Measurements from ENCODE around the gene FAM9B. TPM values are rescaled to one million over a fixed set of nuclear protein-coding genes. Genes with fewer than 3 reads are reported as not detected.

The FAM9B gene
- total and polyA plus RNA-seq, 2 experiments from 2014 or later = not detected

GRCh38 chrX:9038244-9038643, 4.3 kb upstream of the FAM9B start:
- H3K36me3 ChIP-seq (ENCODE audit: insufficient read depth) = peaks cover 3% of the 10 kb centered on the region; the same call in 1 of the 2 replicates
- Mint-ChIP-seq H3K4me1 (0 out of 3 replicates have a peak, but pooled peaks cover 2% of the 10 kb centered on the region), H3K36me3 (ENCODE audit: low read depth) (no peaks in the 10 kb centered on the region; the same call in 2 of the 3 replicates), H3K4me3 (no peak overlapping the region), H3K27ac (no peak overlapping the region), H3K27me3 (ENCODE audit: insufficient read depth, low read depth, poor library complexity) (no peaks in the 10 kb centered on the region), H3K9me3 (no peaks in the 10 kb centered on the region; the same call in 2 of the 3 replicates)
- H3K4me3 ChIP-seq = no peak overlapping the region
- H3K4me1 ChIP-seq (ENCODE audit: insufficient read depth) = no peaks in the 10 kb centered on the region
- H3K27me3 ChIP-seq (ENCODE audit: insufficient read depth) = no peaks in the 10 kb centered on the region
- no peak overlapping the region for H3K27ac ChIP-seq (ENCODE audit: low read depth)
- DNase-seq (ENCODE audit: low spot score) (no peak), ATAC-seq (no peak)
- no peak overlapping the region for H3K4me2 ChIP-seq
- no peaks in the 10 kb centered on the region for H4K20me1 ChIP-seq (replicated peaks; ENCODE audit: insufficient read depth)
- H3K79me2 ChIP-seq (replicated peaks; ENCODE audit: insufficient read depth) = no peaks in the 10 kb centered on the region
- TF ChIP-seq ZNF331 (CRISPR knock-in tag; IDR thresholded peaks at IDR 0.05; ENCODE audit: low read depth) (no peak), REST (IDR thresholded peaks at IDR 0.05; ENCODE audit: unreplicated experiment) (no peak), EZH2 (IDR thresholded peaks at IDR 0.05; ENCODE audit: low read depth, unreplicated experiment) (no peak), NANOG (IDR thresholded peaks at IDR 0.05; ENCODE audit: borderline replicate concordance) (no peak), STAT1 (IDR thresholded peaks at IDR 0.05; ENCODE audit: unreplicated experiment) (no peak), CTCF (conservative IDR thresholded peaks at IDR 0.05; ENCODE audit: low read depth in 2 of 2) (no peak), CREB1 (CRISPR knock-in tag; IDR thresholded peaks at IDR 0.05; ENCODE audit: low read depth) (no peak), ZNF462 (CRISPR knock-in tag; IDR thresholded peaks at IDR 0.05) (no peak), ETS1 (IDR thresholded peaks at IDR 0.05) (no peak), EZH2phosphoT487 (IDR thresholded peaks at IDR 0.05; ENCODE audit: unreplicated experiment) (no peak)
- H3K9me2 ChIP-seq (ENCODE audit: insufficient read depth) = no peaks in the 10 kb centered on the region
- H3F3A ChIP-seq (replicated peaks; ENCODE audit: low read depth) = no peaks in the 10 kb centered on the region
- H2AFZ ChIP-seq = no peak overlapping the region
